ENCODE data around the gene KRTAP1-3.
"Not testable (repeated sequence)": the region's sequence is repeated elsewhere in the genome, so short reads cannot be mapped to it uniquely, and the experiment has no call there.

Gene KRTAP1-3

DNA sequence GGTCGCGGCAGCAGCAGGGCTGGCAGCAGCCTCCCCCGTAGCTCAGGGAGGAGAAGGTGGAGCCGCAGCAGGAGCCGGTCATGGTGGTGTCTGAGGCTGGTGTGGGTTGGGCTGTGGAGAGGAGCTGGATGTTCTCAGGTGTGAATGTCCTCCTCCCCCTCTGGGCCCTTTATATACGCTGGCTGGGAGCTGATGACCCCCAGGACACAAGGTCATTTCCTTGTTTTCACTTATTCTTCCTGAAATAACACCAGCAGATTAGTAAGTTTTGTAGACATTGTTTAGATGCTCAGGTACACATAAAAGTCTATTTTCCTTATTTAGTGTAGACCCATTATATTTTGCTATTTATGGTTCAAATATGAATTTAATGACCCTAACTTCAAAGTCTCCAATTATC lies 20.5 kb upstream of the KRTAP1-3 start, which contains the start of gene KRTAP2-2:
TSS of gene KRTAP2-2 (minus strand) at position 101 of the 400 bp plus-strand sequence. CDS start at position 82, 19 bp downstream.
- H3K27me3 ChIP-seq (ENCODE audit: control insufficient read depth in 1 of 2, insufficient read depth in 2 of 2, low read length in 2 of 2), result peaks cover 0 to 11% of the 10 kb centered on the region in 2 donors
- not testable (repeated sequence) for H3K36me3 ChIP-seq (ENCODE audit: control insufficient read depth in 1 of 2, insufficient read depth in 2 of 2, low read length in 2 of 2)

DNA sequence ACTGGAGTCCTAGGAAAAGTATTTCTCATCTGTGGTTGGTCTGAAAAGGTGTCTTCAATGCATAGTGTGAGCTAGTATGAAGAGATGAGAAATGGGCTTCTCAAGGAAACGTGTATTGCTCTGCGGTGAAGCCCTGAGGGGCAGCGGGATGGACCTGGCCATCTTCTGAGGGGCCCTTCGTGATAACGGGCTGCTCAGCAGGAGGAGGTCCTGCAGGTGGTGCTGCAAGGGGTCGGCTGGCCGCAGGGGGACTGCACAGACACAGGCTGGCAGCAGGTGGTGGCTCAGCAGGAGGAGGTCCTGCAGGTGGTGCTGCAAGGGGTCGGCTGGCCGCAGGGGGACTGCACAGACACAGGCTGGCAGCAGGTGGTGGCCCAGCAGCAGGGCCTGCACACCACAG lies 19.9 kb upstream of the KRTAP1-3 start:
- H3K9me3 ChIP-seq (ENCODE audit: control insufficient read depth in 1 of 2, low read length in 2 of 2); H3K4me1 ChIP-seq (ENCODE audit: control insufficient read depth in 1 of 2, insufficient read depth in 2 of 2, low read length in 2 of 2); H3K27ac ChIP-seq (ENCODE audit: low read depth, low read length): not testable (repeated sequence)

More for the DNA sequence above, 20.5 kb upstream of the KRTAP1-3 start, which contains the start of gene KRTAP2-2:
- not testable (repeated sequence) for H3K4me3 ChIP-seq (ENCODE audit: low read depth in 1 of 2, low read length in 2 of 2); H3K9ac ChIP-seq (ENCODE audit: low read depth in 1 of 2, low read length in 2 of 2); H3K27ac ChIP-seq (ENCODE audit: low read depth, low read length); H3K9me3 ChIP-seq (ENCODE audit: control insufficient read depth in 1 of 2, low read length in 2 of 2); H3K4me1 ChIP-seq (ENCODE audit: control insufficient read depth in 1 of 2, insufficient read depth in 2 of 2, low read length in 2 of 2)

DNA sequence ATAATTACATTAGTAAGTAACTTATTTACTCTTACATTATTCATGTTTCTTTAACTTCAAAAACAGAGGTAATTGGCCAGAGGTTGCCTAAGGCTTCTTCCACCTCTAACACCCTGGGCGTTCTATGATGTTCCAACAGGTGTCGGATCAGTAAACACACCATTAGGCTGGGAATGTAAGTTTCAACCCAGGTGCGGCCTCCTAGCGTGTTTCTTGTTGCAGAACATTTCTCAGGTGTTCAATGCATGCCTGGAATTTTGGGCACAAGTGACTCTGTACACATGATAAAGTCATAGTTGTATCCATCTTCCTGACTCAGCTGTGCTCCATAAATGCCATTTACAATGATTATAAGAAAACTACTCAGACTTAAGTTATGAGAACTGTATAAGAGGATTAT lies 19.4 kb upstream of the KRTAP1-3 start:
- peaks cover 0 to 4% of the 10 kb centered on the region in 2 donors for H3K9me3 ChIP-seq (ENCODE audit: control insufficient read depth in 1 of 2, low read length in 2 of 2)
- no peaks in the 10 kb centered on the region for H3K4me1 ChIP-seq (ENCODE audit: control insufficient read depth in 1 of 2, insufficient read depth in 2 of 2, low read length in 2 of 2)
- no peak overlapping the region for H3K4me3 ChIP-seq (ENCODE audit: low read depth in 1 of 2, low read length in 2 of 2)
- peaks cover 0 to 10% of the 10 kb centered on the region in 2 donors for H3K27me3 ChIP-seq (ENCODE audit: control insufficient read depth in 1 of 2, insufficient read depth in 2 of 2, low read length in 2 of 2)
- no peaks in the 10 kb centered on the region for H3K36me3 ChIP-seq (ENCODE audit: control insufficient read depth in 1 of 2, insufficient read depth in 2 of 2, low read length in 2 of 2)
- H3K9ac ChIP-seq (ENCODE audit: low read depth in 1 of 2, low read length in 2 of 2), result no peak overlapping the region
- H3K27ac ChIP-seq (ENCODE audit: low read depth, low read length), result no peak overlapping the region

More for the DNA sequence above, 19.9 kb upstream of the KRTAP1-3 start:
- H3K36me3 ChIP-seq (ENCODE audit: control insufficient read depth in 1 of 2, insufficient read depth in 2 of 2, low read length in 2 of 2); H3K9ac ChIP-seq (ENCODE audit: low read depth in 1 of 2, low read length in 2 of 2); H3K4me3 ChIP-seq (ENCODE audit: low read depth in 1 of 2, low read length in 2 of 2): not testable (repeated sequence)
- H3K27me3 ChIP-seq (ENCODE audit: control insufficient read depth in 1 of 2, insufficient read depth in 2 of 2, low read length in 2 of 2), result peaks cover 0 to 10% of the 10 kb centered on the region in 2 donors

DNA sequence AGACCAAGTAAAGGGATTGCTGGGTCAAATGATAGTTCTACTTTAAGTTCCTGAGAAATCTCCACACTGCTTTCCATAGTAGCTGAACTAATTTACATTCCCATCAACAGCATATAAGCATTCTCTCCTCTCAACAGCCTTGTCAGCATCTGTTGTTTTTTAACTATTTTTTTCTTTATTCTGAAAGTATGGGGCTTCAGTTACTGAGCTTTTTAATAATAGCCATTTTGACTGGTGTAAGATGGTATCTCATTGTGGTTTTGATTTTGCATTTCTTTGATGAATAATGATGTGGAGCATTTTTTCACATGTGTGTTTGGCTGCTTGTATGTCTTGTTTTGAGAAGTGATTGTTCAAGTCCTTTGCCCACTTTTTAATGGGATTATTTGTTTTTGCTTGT lies 17.9 kb upstream of the KRTAP1-3 start:
- H3K4me1 ChIP-seq (ENCODE audit: control insufficient read depth in 1 of 2, insufficient read depth in 2 of 2, low read length in 2 of 2), result no peaks in the 10 kb centered on the region
- H3K36me3 ChIP-seq (ENCODE audit: control insufficient read depth in 1 of 2, insufficient read depth in 2 of 2, low read length in 2 of 2), result no peaks in the 10 kb centered on the region
- peaks cover 5 to 9% of the 10 kb centered on the region in 2 donors for H3K27me3 ChIP-seq (ENCODE audit: control insufficient read depth in 1 of 2, insufficient read depth in 2 of 2, low read length in 2 of 2)
- no peak overlapping the region for H3K9ac ChIP-seq (ENCODE audit: low read depth in 1 of 2, low read length in 2 of 2)
- H3K9me3 ChIP-seq (ENCODE audit: control insufficient read depth in 1 of 2, low read length in 2 of 2), result peaks cover 0 to 3% of the 10 kb centered on the region in 2 donors
- no peak overlapping the region for H3K27ac ChIP-seq (ENCODE audit: low read depth, low read length)
- no peak overlapping the region for H3K4me3 ChIP-seq (ENCODE audit: low read depth in 1 of 2, low read length in 2 of 2)

DNA sequence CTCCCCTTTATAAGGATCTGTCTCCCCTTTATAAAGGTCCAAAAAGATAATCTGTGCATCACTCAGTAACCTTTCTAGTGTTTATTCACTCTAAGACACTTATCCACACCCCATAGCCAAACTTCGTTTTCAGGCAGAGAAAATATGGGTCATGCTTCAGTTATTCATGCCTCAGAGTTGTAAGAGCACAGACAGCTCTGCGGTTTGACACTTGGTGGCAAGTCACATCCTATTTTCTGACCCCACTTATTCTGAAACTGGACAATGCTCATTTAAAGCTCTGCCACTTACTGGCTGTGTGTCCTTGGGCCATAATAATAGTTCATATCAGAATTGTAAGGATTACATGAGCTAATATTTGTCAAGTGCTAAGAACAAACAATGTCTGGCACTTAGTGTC lies 14.4 kb upstream of the KRTAP1-3 start:
- Histone ChIP-seq H3K27me3 (ENCODE audit: control insufficient read depth in 1 of 2, insufficient read depth in 2 of 2, low read length in 2 of 2) (peaks cover 5 to 11% of the 10 kb centered on the region in 2 donors), H3K4me1 (ENCODE audit: control insufficient read depth in 1 of 2, insufficient read depth in 2 of 2, low read length in 2 of 2) (no peaks in the 10 kb centered on the region), H3K27ac (ENCODE audit: low read depth, low read length) (no peak overlapping the region), H3K36me3 (ENCODE audit: control insufficient read depth in 1 of 2, insufficient read depth in 2 of 2, low read length in 2 of 2) (no peaks in the 10 kb centered on the region), H3K9me3 (ENCODE audit: control insufficient read depth in 1 of 2, low read length in 2 of 2) (no peaks in the 10 kb centered on the region), H3K9ac (ENCODE audit: low read depth in 1 of 2, low read length in 2 of 2) (no peak overlapping the region), H3K4me3 (ENCODE audit: low read depth in 1 of 2, low read length in 2 of 2) (no peak overlapping the region)

DNA sequence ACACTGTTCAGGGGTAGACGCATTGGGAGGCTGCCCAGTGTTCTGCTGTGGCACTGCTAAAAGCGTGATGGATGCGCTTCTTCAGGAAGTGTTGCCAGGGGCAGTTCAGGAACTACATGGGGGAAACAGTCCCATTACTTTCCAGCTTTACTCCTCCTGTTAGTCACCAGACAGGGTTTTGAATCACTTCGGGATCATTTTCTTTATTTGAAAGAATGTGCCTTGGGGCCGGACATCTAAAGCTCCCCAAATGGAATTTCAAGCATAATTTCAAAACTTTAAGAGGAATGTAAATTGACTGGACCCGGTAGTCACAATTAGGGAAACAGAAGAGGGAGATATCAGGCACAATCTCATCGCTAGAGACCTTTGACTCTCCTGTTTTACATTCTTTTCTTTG lies 13.8 kb upstream of the KRTAP1-3 start:
- H3K27me3 ChIP-seq (ENCODE audit: control insufficient read depth in 1 of 2, insufficient read depth in 2 of 2, low read length in 2 of 2), result peaks cover 5 to 10% of the 10 kb centered on the region in 2 donors
- no peaks in the 10 kb centered on the region for H3K36me3 ChIP-seq (ENCODE audit: control insufficient read depth in 1 of 2, insufficient read depth in 2 of 2, low read length in 2 of 2)
- no peak overlapping the region for H3K4me3 ChIP-seq (ENCODE audit: low read depth in 1 of 2, low read length in 2 of 2)
- no peaks in the 10 kb centered on the region for H3K4me1 ChIP-seq (ENCODE audit: control insufficient read depth in 1 of 2, insufficient read depth in 2 of 2, low read length in 2 of 2)
- H3K9me3 ChIP-seq (ENCODE audit: control insufficient read depth in 1 of 2, low read length in 2 of 2), result no peaks in the 10 kb centered on the region
- no peak overlapping the region for H3K9ac ChIP-seq (ENCODE audit: low read depth in 1 of 2, low read length in 2 of 2)
- no peak overlapping the region for H3K27ac ChIP-seq (ENCODE audit: low read depth, low read length)

DNA sequence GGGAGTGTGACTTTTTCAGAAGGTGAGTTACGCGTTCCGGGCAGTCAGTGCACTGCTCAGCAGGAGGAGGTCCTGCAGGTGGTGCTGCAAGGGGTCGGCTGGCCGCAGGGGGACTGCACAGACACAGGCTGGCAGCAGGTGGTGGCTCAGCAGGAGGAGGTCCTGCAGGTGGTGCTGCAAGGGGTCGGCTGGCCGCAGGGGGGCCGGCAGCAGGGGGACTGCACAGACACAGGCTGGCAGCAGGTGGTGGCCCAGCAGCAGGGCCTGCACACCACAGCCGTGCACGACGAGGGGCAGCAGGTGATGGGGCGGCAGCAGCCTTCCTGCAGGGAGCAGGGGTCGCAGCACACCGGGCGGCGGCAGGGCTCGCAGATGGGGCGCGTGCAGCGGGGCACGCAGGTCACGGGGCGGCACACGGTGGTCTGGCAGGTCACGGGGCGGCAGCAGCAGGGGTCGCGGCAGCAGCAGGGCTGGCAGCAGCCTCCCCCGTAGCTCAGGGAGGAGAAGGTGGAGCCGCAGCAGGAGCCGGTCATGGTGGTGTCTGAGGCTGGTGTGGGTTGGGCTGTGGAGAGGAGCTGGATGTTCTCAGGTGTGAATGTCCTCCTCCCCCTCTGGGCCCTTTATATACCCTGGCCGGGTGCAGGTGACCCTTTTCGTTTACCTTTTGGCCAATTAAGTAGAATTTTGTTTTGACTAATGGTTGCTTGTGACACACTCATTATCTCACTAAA lies 12.2 kb upstream of the KRTAP1-3 start, which contains the start of gene KRTAP2-1:
TSS of gene KRTAP2-1 (minus strand) at position 582 of the 731 bp plus-strand sequence. CDS start at position 533, 49 bp downstream.
- not testable (repeated sequence) for H3K9me3 ChIP-seq (ENCODE audit: control insufficient read depth in 1 of 2, low read length in 2 of 2); H3K4me3 ChIP-seq (ENCODE audit: low read depth in 1 of 2, low read length in 2 of 2); H3K36me3 ChIP-seq (ENCODE audit: control insufficient read depth in 1 of 2, insufficient read depth in 2 of 2, low read length in 2 of 2); H3K27me3 ChIP-seq (ENCODE audit: control insufficient read depth in 1 of 2, insufficient read depth in 2 of 2, low read length in 2 of 2); H3K9ac ChIP-seq (ENCODE audit: low read depth in 1 of 2, low read length in 2 of 2); H3K4me1 ChIP-seq (ENCODE audit: control insufficient read depth in 1 of 2, insufficient read depth in 2 of 2, low read length in 2 of 2); H3K27ac ChIP-seq (ENCODE audit: low read depth, low read length)

DNA sequence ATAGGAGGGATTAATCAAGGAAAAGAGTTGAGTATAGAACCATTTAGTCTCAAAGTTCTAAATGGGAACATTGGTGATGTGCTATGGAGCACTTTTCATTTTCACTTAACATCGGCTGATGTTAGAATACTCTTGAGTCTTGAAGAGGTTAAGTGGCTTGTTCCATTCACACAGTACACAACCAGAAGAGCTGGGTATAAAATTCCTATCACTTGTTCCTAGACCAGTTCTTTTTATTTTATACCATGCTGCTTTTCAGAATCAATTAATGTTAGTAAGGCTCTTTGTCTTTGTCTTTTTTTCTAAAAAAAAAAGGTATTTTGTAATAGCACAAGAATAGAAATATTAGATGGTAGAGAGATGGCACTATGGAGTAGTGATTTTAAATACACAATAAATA lies 8.3 kb upstream of the KRTAP1-3 start:
- no peak overlapping the region for H3K4me3 ChIP-seq (ENCODE audit: low read depth in 1 of 2, low read length in 2 of 2)
- no peak overlapping the region for H3K9ac ChIP-seq (ENCODE audit: low read depth in 1 of 2, low read length in 2 of 2)
- no peak overlapping the region for H3K27ac ChIP-seq (ENCODE audit: low read depth, low read length)
- no peaks in the 10 kb centered on the region for H3K36me3 ChIP-seq (ENCODE audit: control insufficient read depth in 1 of 2, insufficient read depth in 2 of 2, low read length in 2 of 2)
- no peaks in the 10 kb centered on the region for H3K4me1 ChIP-seq (ENCODE audit: control insufficient read depth in 1 of 2, insufficient read depth in 2 of 2, low read length in 2 of 2)
- peaks cover 0 to 5% of the 10 kb centered on the region in 2 donors for H3K27me3 ChIP-seq (ENCODE audit: control insufficient read depth in 1 of 2, insufficient read depth in 2 of 2, low read length in 2 of 2)
- no peaks in the 10 kb centered on the region for H3K9me3 ChIP-seq (ENCODE audit: control insufficient read depth in 1 of 2, low read length in 2 of 2)

DNA sequence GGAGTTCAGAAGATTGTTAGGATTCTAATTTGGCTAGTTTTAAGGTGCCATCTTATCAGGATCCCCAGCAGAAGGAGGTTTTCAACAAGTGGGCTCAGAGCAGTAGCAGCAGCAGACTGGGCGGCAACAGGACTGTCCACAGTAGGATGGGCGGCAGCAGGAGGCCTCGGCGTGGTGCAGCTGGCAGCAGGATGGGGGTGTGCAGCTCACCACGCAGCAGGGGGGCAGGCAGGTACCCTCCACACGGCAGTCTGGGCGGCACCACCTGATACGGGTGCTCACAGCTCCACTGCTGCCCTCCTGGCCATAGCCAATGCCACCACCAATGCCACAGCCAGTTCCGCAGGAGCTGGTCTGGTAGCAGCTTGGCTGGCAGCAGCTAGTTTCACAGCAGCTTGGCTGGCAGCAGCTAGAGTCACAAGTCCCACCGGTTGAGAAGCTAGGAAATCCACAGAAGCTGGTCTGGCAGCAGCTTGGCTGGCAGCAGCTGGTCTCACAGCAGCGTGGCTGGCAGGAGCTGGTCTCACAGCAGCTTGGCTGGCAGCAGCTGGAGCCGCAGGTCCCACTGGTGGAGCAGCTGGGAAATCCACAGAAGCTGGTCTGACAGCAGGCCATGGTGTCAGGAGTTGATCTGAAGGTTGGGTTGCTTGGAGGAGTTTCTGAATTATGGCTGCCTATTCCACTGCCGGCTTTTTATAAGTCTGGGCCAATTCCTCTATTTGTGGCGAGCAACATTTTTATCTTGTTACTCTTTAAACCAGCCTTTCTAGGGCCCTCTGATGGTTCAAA lies 6.3 kb upstream of the KRTAP1-3 start, which contains the start of gene KRTAP1-1:
TSS of gene KRTAP1-1 (minus strand) at position 668 of the 789 bp plus-strand sequence. CDS start at position 615, 53 bp downstream.
- H3K36me3 ChIP-seq (ENCODE audit: control insufficient read depth in 1 of 2, insufficient read depth in 2 of 2, low read length in 2 of 2); H3K4me3 ChIP-seq (ENCODE audit: low read depth in 1 of 2, low read length in 2 of 2); H3K27me3 ChIP-seq (ENCODE audit: control insufficient read depth in 1 of 2, insufficient read depth in 2 of 2, low read length in 2 of 2); H3K4me1 ChIP-seq (ENCODE audit: control insufficient read depth in 1 of 2, insufficient read depth in 2 of 2, low read length in 2 of 2); H3K9me3 ChIP-seq (ENCODE audit: control insufficient read depth in 1 of 2, low read length in 2 of 2); H3K27ac ChIP-seq (ENCODE audit: low read depth, low read length); H3K9ac ChIP-seq (ENCODE audit: low read depth in 1 of 2, low read length in 2 of 2): not testable (repeated sequence)

DNA sequence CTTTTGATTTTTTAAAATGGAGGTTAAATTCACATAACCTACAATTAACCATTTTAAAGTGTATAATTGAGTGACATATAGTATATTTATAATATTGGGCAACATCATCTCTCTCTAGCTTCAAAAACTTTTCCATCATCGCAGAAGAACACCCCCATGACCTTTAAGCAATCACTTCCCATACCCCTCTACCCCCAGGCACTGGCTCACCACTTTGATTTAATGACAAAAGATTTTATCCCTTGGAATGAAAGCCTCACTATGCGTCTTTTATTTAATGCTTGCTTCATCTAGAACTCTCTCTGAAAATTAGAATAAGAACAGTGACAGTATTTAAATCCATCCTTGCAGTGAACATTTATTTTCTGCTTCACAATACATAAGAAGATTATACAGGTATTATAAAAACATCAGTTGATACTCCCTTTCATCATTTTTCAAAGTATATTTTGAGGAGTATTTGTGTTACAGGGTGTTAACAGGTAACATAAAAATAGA lies 3.2 kb upstream of the KRTAP1-3 start:
- no peaks in the 10 kb centered on the region for H3K9me3 ChIP-seq (ENCODE audit: control insufficient read depth in 1 of 2, low read length in 2 of 2)
- H3K27ac ChIP-seq (ENCODE audit: low read depth, low read length), result no peak overlapping the region
- H3K9ac ChIP-seq (ENCODE audit: low read depth in 1 of 2, low read length in 2 of 2), result no peak overlapping the region
- H3K4me3 ChIP-seq (ENCODE audit: low read depth in 1 of 2, low read length in 2 of 2), result no peak overlapping the region
- peaks cover 0 to 3% of the 10 kb centered on the region in 2 donors for H3K27me3 ChIP-seq (ENCODE audit: control insufficient read depth in 1 of 2, insufficient read depth in 2 of 2, low read length in 2 of 2)
- no peaks in the 10 kb centered on the region for H3K36me3 ChIP-seq (ENCODE audit: control insufficient read depth in 1 of 2, insufficient read depth in 2 of 2, low read length in 2 of 2)
- no peaks in the 10 kb centered on the region for H3K4me1 ChIP-seq (ENCODE audit: control insufficient read depth in 1 of 2, insufficient read depth in 2 of 2, low read length in 2 of 2)
